ENCODE measurements around the gene BANF2. TPM values are rescaled to one million over a fixed set of nuclear protein-coding genes. Genes with fewer than 3 reads are reported as not detected.
A peak's percentile ranks its signal among the peaks of the same experiment; 100 is the strongest.

The BANF2 gene
- total RNA-seq, 1 experiment from 2014 or later, result not detected

- H4K91ac ChIP-seq (ENCODE audit: insufficient read length, low read depth, low read length), result no peak overlapping the region
- no peak overlapping the region for H3K56ac ChIP-seq (ENCODE audit: insufficient read length, low read depth, low read length)
- H2BK5ac ChIP-seq (ENCODE audit: insufficient read length, low read length), result no peak overlapping the region
- WGBS (ENCODE audit: extremely low coverage, insufficient read length, low lambda C conversion rate), result no CpG with 5 or more reads among the region's 110 CpGs
- H3K27ac ChIP-seq (ENCODE audit: insufficient read length, low read depth, low read length), result no peak overlapping the region
- peak overlapping the region; percentile 11 for H3K9ac ChIP-seq (ENCODE audit: extremely low read depth, insufficient read length, low read length)
- H3K23ac ChIP-seq (ENCODE audit: insufficient read length, low read depth, low read length), result no peak overlapping the region
- H2BK12ac ChIP-seq (ENCODE audit: insufficient read length, low read depth, low read length), result no peak overlapping the region
- peaks cover 6% of the 10 kb centered on the region; the same call in 1 of the 2 replicates for H3K4me1 ChIP-seq (ENCODE audit: insufficient read depth, low read length)
- no peak overlapping the region for H2BK120ac ChIP-seq (ENCODE audit: low read depth, low read length, poor library complexity, severe bottlenecking)
- H3K14ac ChIP-seq (ENCODE audit: insufficient read depth, low read length), result no peak overlapping the region
- peaks cover 0 to 1% of the 10 kb centered on the region in 2 experiments; a peak in 1 of 5 replicates for H3K9me3 Mint-ChIP-seq
- no peak overlapping the region for H3K18ac ChIP-seq (ENCODE audit: insufficient read length, low read depth, low read length)
- no peak overlapping the region for H4K5ac ChIP-seq (ENCODE audit: insufficient read length, low read depth, low read length)
- peak overlapping the region in 2 of 3 experiments; percentile 55 to 61; a peak in 3 of 7 replicates for H3K27ac Mint-ChIP-seq
- H3K4ac ChIP-seq (ENCODE audit: low read depth, low read length), result no peak overlapping the region
- peaks cover 5% of the 10 kb centered on the region for H3K79me1 ChIP-seq (ENCODE audit: insufficient read depth, low read depth, low read length, poor library complexity, severe bottlenecking)
- H3K79me2 ChIP-seq (ENCODE audit: insufficient read depth, low read length), result peaks cover 16% of the 10 kb centered on the region
- no peak overlapping the region for H2AK5ac ChIP-seq (ENCODE audit: insufficient read length, low read length)
- H3K4me2 ChIP-seq (ENCODE audit: insufficient read depth, insufficient read length, low read length), result peak overlapping the region; percentile 69
- H3K4me3 Mint-ChIP-seq, result peak overlapping the region; percentile 83 to 91
- peaks cover 19% of the 10 kb centered on the region for H3K27me3 Mint-ChIP-seq (ENCODE audit: low read depth)
- peaks cover 28 to 38% of the 10 kb centered on the region in 2 experiments for H3K4me1 Mint-ChIP-seq
- no peak overlapping the region for H2BK20ac ChIP-seq (ENCODE audit: low read depth, low read length, poor library complexity, severe bottlenecking)
- no peak overlapping the region for H2BK15ac ChIP-seq (ENCODE audit: low read depth, low read length)
- no peak overlapping the region for H3T11ph ChIP-seq (ENCODE audit: low read length)
- peaks cover 9% of the 10 kb centered on the region for H3K23me2 ChIP-seq (ENCODE audit: insufficient read length, low read depth, low read length, poor library complexity, severe bottlenecking)
- TF ChIP-seq, protein P1, sequence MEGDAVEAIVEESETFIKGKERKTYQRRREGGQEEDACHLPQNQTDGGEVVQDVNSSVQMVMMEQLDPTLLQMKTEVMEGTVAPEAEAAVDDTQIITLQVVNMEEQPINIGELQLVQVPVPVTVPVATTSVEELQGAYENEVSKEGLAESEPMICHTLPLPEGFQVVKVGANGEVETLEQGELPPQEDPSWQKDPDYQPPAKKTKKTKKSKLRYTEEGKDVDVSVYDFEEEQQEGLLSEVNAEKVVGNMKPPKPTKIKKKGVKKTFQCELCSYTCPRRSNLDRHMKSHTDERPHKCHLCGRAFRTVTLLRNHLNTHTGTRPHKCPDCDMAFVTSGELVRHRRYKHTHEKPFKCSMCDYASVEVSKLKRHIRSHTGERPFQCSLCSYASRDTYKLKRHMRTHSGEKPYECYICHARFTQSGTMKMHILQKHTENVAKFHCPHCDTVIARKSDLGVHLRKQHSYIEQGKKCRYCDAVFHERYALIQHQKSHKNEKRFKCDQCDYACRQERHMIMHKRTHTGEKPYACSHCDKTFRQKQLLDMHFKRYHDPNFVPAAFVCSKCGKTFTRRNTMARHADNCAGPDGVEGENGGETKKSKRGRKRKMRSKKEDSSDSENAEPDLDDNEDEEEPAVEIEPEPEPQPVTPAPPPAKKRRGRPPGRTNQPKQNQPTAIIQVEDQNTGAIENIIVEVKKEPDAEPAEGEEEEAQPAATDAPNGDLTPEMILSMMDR (conservative IDR thresholded peaks at IDR 0.05), result peak; percentile 64; the same call in 2 of the 3 replicates
- peak; percentile 80 for DNase-seq
- H3K9me3 ChIP-seq (ENCODE audit: control insufficient read depth, low read depth, low read length), result no peaks in the 10 kb centered on the region
- H3K27me3 ChIP-seq (ENCODE audit: insufficient read depth, low read length), result no peaks in the 10 kb centered on the region
- H3K36me3 Mint-ChIP-seq (ENCODE audit: insufficient read depth in 1 of 3, low read depth in 3 of 3), result peaks cover 13 to 32% (median 25%) of the 10 kb centered on the region in 3 experiments
- H4K8ac ChIP-seq (replicated peaks; ENCODE audit: insufficient read length, low read depth, low read length), result no peak overlapping the region
- no peaks in the 10 kb centered on the region for H4K20me1 ChIP-seq (ENCODE audit: control insufficient read depth, insufficient read depth, insufficient read length)
- H2AFZ ChIP-seq (ENCODE audit: low read length), result no peak overlapping the region
Observed at GRCh38 chr20:17680836-17681725, 18.7 kb upstream of the BANF2 start.
